GM19035 (cell line): Measurements from ENCODE around the gene SHANK1.
"Not testable (repeated sequence)": the region's sequence is repeated elsewhere in the genome, so short reads cannot be mapped to it uniquely, and the experiment has no call there.

Experiments used
- ATAC-seq: cut with Tn5 transposase; IDR thresholded peaks from one replicate; pipeline ENCODE4 v1.9.1; 2021; ENCODE audit not compliant: unreplicated experiment

Gene SHANK1

DNA sequence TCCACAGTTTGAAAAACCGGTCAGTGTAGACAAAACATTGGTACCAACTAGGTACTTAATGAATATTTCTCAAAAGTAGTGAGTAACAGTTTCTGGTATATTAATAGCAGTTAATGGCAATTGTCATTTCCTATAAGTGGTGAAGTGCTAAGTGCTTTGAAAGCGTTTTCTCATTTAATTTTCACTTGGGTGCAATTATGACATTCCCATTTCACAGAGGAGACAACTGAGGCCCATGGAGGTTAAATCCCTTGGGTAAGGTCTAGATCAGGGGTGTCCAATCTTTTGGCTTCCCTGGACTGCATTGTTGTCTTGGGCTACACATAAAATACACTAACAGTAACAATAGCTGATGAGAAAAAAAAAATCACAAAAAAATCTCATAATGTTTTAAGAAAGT, 79.2 kb downstream of the SHANK1 start:
- no peak for ATAC-seq

- ATAC-seq: no peak
These were observed 80.2 kb downstream of the SHANK1 start, which contains the start of gene SYT3 for GRCh38 chr19:50639121-50640112. SYT3 (minus strand) TSS chr19:50639881; CDS start chr19:50637411, 2,470 bp downstream.

- no peak for ATAC-seq
These were observed 81.0 kb downstream of the SHANK1 start for GRCh38 chr19:50638600-50638999.

DNA sequence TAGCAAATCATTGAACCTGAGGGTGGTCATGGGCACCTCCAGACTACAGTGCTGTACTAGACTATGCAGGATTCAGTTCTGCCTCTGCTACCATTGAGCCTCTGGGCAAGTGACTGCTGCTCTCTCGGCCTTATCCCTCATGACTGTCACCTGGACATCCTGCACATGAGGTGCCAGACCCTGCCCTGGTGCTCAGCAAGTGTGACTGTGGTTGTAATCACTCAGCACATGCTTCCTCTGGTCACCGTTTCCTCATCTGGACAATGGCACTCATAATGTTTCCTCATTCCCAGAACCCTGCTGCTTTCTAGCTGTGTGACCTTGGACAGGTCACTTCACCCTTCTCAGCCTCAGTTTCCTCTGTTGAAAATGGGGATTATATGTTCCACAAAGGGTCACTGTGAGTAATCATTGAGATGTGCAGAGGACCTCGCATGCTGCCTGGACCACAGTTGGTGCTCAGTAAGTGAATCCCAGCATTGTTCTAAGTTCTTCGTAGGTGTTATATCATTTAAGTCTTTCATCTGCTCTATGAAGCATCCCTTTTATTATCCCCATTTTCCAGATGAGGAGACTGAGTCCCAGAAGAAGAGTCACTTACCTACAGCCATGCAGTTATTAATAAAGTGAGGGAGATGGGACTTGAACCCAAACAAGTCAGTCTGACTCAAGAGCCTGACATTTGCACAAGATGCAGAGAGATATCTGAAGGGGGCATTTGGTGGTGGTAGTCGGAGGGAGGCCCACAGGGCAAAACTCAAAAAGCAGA, 83.1 kb downstream of the SHANK1 start:
- ATAC-seq: no peak

DNA sequence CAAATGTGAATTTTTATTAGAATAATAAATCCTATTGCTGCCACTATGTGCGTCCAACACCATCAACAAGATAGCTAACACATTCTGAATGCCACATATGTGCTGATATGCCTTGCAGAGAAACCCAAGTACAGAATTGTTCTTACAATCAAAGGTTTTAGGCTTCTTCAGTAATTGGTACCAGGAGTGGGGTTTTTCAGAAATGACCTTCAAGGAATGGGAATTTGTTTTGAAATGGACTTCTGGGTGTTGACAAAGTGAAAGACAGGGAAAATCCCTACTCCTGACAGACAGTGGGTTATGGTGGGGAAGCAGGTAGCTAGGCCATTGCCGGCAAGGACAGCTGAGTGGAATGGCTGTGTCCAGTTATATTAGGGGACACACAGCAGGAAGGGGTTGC, 85.6 kb downstream of the SHANK1 start:
- ATAC-seq: no peak

DNA sequence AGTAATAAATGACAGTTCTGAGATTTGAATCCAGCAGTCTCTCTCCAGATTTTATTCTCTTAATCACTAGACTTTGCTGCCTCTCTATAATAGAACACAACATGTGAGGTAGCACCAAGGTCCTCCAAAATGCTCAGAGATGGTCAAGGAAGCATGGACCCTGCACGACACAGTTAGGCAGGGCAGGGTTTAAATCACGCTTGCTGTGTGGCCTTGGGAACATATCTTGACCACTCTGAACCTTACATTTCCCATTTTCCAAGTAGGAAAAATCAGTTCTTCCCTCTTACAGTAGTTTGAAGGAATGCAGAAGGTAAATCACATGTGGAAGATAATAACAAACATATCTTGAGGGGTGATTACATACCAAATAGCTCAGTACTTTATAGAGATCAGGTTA, 86.2 kb downstream of the SHANK1 start:
- ATAC-seq: no peak

DNA sequence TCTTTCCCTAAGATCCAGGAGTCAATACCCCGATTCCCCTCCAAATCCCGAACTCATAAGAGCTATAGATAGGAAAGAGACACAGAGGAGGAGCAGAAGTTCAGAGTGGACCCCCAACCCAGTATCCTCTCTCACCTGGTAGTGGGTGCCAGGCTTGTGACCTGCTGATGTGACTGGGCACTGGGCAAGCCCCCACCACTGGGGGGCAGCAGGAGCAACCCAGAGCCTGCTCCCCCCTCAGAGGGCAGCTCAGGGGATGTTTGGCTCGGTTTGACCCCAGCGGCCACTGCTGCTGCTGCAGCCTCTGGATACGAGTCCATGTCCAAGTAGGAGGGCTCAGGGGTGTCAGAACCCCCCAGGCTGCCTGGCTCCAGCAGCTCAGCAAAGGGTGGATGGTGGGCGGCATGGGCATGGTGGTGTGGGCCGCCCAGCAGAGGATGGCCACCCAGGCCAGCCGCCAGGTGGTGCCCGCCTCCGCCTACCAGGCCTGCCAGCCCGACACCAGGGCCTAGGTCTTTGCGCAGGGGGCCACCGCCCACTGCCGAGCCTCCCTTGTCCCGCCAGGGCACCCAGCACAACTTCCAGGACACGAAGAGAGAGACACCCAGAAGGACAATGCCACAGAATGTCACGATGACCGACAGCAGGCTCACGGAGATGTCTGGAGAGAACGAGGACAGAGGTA, 87.3 kb downstream of the SHANK1 start:
- ATAC-seq: no peak

- ATAC-seq: no peak
These were observed 89.8 kb downstream of the SHANK1 start for GRCh38 chr19:50629801-50630200.

DNA sequence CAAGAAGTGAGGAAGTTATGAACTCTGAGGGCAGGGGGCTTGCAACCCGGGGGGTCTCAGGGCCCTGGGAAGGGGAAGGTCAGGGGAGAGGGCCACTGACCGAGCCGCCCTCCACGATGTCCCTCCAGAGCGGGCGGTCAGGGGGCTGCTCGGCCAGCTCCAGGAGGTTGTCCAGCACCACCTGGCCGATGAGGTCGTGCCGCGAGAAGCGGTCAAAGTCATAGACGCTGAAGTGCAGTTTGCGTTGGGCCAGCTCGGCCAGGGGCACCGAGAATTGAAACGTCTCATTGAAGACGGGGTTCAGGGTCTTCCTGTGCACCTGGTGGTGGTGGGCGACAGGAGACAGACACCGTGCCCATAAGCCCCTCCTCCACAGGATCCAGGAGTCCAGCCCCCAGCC, 90.4 kb downstream of the SHANK1 start:
- no peak for ATAC-seq

DNA sequence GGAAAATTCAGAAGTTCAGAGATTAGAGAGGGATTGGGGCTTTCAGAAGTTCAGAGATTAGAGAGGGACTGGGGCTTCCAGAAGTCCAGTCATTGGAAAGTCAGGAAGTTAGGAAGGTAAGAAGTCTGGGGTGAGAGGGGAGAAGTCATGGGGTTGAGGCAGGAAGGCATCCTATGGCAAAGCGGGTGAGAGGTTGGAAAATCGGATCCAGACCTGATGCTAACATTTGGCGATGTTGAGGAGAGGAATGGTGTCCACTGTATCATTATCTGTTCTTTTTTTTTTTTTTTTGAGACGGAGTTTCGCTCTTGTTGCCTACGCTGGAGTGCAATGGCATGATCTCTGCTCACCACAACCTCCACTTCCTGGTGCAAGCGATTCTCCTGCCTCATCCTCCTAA, 91.1 kb downstream of the SHANK1 start:
- no peak for ATAC-seq

DNA sequence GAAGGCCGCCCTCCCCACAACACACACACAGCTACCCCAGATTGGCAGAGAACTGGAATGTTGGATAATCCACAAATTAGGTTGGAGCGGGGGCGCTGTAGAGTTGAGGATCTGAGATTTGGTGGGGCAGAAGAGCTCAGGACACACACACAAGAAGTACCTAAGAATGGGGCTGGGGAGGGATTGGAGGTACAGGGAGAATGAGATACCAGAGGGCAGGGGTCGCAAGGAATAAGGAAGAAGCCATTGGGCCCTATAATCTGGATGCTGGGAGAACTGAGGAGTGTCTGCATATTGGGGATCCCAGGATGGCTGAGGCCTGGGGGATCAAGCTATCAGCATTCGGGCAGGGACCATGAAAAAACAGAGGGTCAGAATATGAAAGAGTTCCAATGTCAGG, 91.5 kb downstream of the SHANK1 start:
- no peak for ATAC-seq

- ATAC-seq: no peak
These were observed 92.8 kb downstream of the SHANK1 start for GRCh38 chr19:50626795-50627194.

DNA sequence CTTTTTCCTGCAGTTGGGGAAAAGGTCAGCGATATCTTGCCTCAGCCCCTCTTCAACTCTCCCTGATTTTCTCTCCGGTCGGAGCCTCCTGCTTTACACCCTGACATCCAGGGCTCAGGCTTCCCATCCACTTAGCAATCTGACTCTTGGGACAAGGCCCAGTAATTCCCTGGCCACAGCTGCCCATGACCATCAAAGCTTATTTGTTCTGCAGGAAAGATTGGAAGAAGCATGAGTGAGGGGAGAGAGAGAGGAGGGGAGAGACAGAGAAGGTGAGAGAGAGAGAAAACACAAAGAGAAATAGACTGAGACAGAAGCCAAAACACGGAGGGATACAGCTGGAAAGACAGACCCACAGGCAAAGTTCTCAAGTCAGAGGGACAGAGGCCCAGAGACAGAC, 93.6 kb downstream of the SHANK1 start:
- no peak for ATAC-seq

DNA sequence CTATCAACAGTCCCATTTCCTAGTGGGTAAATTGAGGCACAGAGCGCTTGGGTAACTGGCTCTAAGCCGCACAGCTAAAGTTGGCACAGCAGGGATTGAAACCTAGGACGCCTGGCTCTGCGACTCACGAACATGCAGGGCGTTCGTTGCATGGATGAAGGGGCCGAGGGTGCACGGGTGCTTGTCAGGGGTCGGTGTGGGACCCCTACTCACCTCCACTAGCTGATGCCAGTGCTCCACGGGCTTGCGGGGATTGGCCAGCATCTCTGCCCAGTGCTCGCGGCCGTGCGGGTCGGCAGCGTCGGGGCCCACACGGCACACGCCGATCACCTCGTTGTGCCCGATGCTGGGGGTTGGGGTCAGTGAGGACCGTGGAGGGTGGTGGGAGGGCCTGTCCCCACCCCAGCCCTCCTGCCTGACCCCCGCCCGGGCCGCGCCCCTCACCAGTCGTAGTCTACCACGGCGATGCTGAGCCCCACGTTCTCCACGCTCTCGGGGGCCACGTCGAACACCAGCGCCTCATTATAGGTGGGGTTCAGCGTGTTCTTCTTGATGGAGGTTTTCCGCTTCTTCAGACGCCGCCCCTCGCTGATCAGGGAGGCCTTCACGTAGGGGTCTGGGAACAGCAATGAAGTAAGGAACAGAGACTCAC, 94.5 kb downstream of the SHANK1 start:
- ATAC-seq: no peak

GRCh38 chr19:50620394-50620906, 99.2 kb downstream of the SHANK1 start:
- not testable (repeated sequence) for ATAC-seq

DNA sequence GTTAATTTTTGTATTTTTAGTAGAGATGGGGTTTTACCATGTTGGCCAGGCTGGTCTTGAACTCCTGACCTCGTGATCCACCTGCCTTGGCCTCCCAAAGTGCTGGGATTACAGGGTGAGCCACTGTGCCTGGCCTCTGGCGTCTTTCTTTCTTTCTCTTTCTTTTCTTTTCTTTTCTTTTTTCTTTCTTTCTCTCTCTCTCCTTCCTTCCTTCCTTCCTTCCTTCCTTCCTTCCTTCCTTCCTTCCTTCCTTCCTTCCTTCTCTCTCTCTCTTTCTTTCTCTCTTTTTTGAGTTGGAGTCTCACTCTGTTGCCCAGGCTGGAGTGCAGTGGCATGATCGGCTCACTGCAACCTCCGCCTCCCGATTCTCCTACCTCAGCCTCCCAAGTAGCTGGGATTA, 100.4 kb downstream of the SHANK1 start:
- ATAC-seq: not testable (repeated sequence)

DNA sequence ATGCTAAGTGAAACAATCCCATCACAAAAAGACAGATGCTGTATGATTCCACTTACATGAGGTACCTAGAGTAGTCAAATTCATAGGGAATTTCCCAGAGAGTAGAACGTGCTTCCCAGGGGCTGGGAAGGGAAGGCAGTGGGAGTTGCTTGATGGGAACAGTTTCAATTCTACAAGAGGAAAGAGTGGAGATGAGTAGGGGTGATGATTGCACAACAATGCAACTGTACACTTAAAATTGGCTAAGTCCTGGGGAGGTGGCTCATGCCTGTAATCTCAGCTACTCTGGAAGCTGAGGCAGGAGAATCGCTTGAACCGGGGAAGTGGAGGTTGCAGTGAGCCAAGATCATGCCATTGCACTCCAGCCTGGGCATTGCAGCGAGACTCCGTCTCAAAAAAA, 101.2 kb downstream of the SHANK1 start:
- ATAC-seq: not testable (repeated sequence)

DNA sequence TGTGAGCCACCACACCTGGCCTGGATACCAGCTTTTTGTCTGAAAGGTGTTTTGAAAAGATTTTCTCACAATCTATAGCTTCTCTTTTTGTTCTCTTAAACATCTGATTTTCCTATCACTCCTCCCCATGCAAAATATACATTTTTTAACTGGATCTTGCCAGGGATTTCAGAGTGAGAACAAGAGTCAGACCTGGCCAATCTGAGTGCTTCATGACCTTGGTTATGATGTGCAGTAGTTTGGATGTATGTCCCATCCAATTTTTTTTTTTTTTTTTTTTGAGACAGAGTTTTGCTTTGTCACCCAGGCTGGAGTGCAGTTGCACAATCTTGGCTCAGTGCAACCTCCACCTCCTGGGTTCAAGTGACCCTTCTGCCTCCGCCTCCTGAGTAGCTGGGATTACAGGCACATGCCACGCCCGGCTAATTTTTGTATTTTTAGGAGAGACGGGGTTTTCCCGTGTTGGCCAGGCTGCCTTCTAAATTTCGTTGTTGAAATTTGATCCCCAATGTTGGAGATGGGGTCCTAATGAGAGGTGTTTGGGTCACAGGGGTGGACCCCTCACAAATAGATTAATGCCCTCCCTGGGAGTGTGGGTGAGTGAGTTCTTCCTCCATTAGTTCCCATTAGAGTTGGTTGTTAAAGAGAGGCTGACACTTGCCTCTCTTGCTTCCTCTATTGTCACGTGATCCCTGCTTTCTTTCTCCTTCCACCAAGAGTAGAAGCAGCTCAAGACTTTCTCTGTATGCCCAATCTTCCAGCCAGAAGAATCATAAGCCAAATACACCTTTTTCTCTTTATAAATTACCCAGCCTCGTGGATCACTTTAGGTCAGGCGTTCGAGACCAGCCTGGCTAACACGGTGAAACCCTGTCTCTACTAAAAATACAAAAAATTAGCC, 106.8 kb downstream of the SHANK1 start:
- ATAC-seq: not testable (repeated sequence)
